Measurements from ENCODE around the gene E2F6. TPM values are rescaled to one million over a fixed set of nuclear protein-coding genes. Genes with fewer than 3 reads are reported as not detected.
A peak's percentile ranks its signal among the peaks of the same experiment; 100 is the strongest.

The E2F6 gene
- total and polyA plus RNA-seq, 10 donors: 4.7 to 13.6 (median 8.3) TPM

- no peak for TF ChIP-seq POLR2A (IDR thresholded peaks at IDR 0.05)
- TF ChIP-seq POLR2AphosphoS5 (IDR thresholded peaks at IDR 0.05): no peak
- no peak for TF ChIP-seq CTCF (IDR thresholded peaks at IDR 0.05 in 8 of 11, conservative IDR thresholded peaks at IDR 0.05 in 3 of 11)
- H3K9me3 ChIP-seq: peaks cover 0 to 12% (median 9%) of the 10 kb centered on the region in 8 donors
- no peak overlapping the region for H3K27ac ChIP-seq
- H3K4me3 ChIP-seq: no peak overlapping the region
- intact Hi-C loops (cut with DNase I; ENCODE audit: low total_unique reads): no loop called here
- DNase-seq: no peak
- no peaks in the 10 kb centered on the region for H3K27me3 ChIP-seq (replicated peaks in 1 of 7)
- WGBS, 5 donors: 86 to 94% (median 89%) methylated on average over 5 of the region's 5 CpGs
- peaks cover 0 to 6% (median 0%) of the 10 kb centered on the region in 6 donors for H3K4me1 ChIP-seq
- no peaks in the 10 kb centered on the region for H3K36me3 ChIP-seq
Observed at GRCh38 chr2:11422491-11422865, 43.5 kb downstream of the E2F6 start.

GRCh38 chr2:11421863-11422490 lies 44.0 kb downstream of the E2F6 start:
- no peaks in the 10 kb centered on the region for H3K27me3 ChIP-seq (replicated peaks in 1 of 7)
- no peak overlapping the region for H3K27ac ChIP-seq
- 73 to 90% (median 81%) methylated on average over 7 of the region's 7 CpGs for WGBS, 5 donors
- no peak overlapping the region for H3K4me3 ChIP-seq
- no peak for DNase-seq
- H3K36me3 ChIP-seq: no peaks in the 10 kb centered on the region
- peaks cover 0 to 6% (median 0%) of the 10 kb centered on the region in 6 donors for H3K4me1 ChIP-seq
- peaks cover 0 to 14% (median 10%) of the 10 kb centered on the region in 8 donors for H3K9me3 ChIP-seq
- intact Hi-C loops (cut with DNase I; ENCODE audit: low total_unique reads): no loop called here
- TF ChIP-seq POLR2AphosphoS5 (IDR thresholded peaks at IDR 0.05): no peak
- no peak for TF ChIP-seq POLR2A (IDR thresholded peaks at IDR 0.05)
- TF ChIP-seq CTCF (IDR thresholded peaks at IDR 0.05 in 8 of 11, conservative IDR thresholded peaks at IDR 0.05 in 3 of 11): no peak

GRCh38 chr2:11420671-11421070 lies 45.3 kb downstream of the E2F6 start:
- 92 to 97% (median 95%) methylated on average over 9 of the region's 9 CpGs for WGBS, 5 donors
- intact Hi-C loops (cut with DNase I; ENCODE audit: low total_unique reads): no loop called here
- Histone ChIP-seq H3K4me1 (peaks cover 0 to 6% (median 0%) of the 10 kb centered on the region in 6 donors), H3K9me3 (peaks cover 0 to 14% (median 10%) of the 10 kb centered on the region in 8 donors), H3K36me3 (no peaks in the 10 kb centered on the region), H3K4me3 (no peak overlapping the region), H3K27me3 (replicated peaks in 1 of 7) (no peaks in the 10 kb centered on the region), H3K27ac (peak overlapping the region in 4 of 8 donors; percentile 22 to 62 (median 40))
- no peak for DNase-seq
- TF ChIP-seq POLR2A (IDR thresholded peaks at IDR 0.05) (no peak), POLR2AphosphoS5 (IDR thresholded peaks at IDR 0.05) (no peak), CTCF (IDR thresholded peaks at IDR 0.05 in 8 of 11, conservative IDR thresholded peaks at IDR 0.05 in 3 of 11) (no peak)

GRCh38 chr2:11420190-11420589 lies 45.8 kb downstream of the E2F6 start:
- WGBS, 5 donors: 76 to 87% (median 80%) methylated on average over 2 of the region's 2 CpGs
- TF ChIP-seq POLR2A (IDR thresholded peaks at IDR 0.05): no peak
- Histone ChIP-seq H3K27me3 (replicated peaks in 1 of 7) (no peaks in the 10 kb centered on the region), H3K9me3 (peaks cover 0 to 14% (median 10%) of the 10 kb centered on the region in 8 donors), H3K36me3 (no peaks in the 10 kb centered on the region), H3K4me1 (peaks cover 0 to 6% (median 0%) of the 10 kb centered on the region in 6 donors), H3K4me3 (no peak overlapping the region), H3K27ac (peak overlapping the region in 4 of 8 donors; percentile 56 to 68 (median 62))
- intact Hi-C loops (cut with DNase I; ENCODE audit: low total_unique reads): no loop called here
- no peak for DNase-seq

All from spleen (tissue), 11 donors.